ENCODE data around the gene SELENOW.

The SELENOW gene

GRCh38 chr19:47826800-47827199 is 48.3 kb downstream of the SELENOW start:
- DNase-seq: no peak

GRCh38 chr19:47832723-47833122 is 54.2 kb downstream of the SELENOW start:
- no peak for DNase-seq

All from COR-L47 (cell line).